Activated CD8-positive, alpha-beta T cell treated with anti-CD3 and anti-CD28 coated beads for 36 hours (primary cell): ENCODE data around the gene SORCS2. TPM values are rescaled to one million over a fixed set of nuclear protein-coding genes. Genes with fewer than 3 reads are reported as not detected.

Source experiments
- ATAC-seq: fragments of 200-7000 bp; cut with Tn5 transposase; one replicate; pipeline ENCODE4 v1.10.0; 2021; ENCODE audit warnings: mild to moderate bottlenecking, moderate library complexity
- CTCF ChIA-PET: fragments of 350-600 bp; sonication (Branson Sonifier 250); formaldehyde crosslinking; loops from one replicate; lab custom pipeline; 2021; ENCODE audit warnings: antibody characterized with exemption; lab: Charles Lee
- POLR2A ChIA-PET: fragments of 350-600 bp; sonication (Branson Sonifier 250); formaldehyde crosslinking; loops from one replicate; lab custom pipeline; 2021; ENCODE audit warnings: antibody characterized with exemption; lab: Charles Lee
- DNase-seq: peaks from one replicate; pipeline ENCODE4 v3.0.0-alpha.2; 2020
- H3K27ac Mint-ChIP-seq: one replicate; pipeline ENCODE4 v1.8.0; 2021; ENCODE audit warnings: mild to moderate bottlenecking, mixed read lengths
- H3K27me3 Mint-ChIP-seq: one replicate; pipeline ENCODE4 v1.8.0; 2021; ENCODE audit warnings: mixed read lengths
- H3K36me3 Mint-ChIP-seq: one replicate; pipeline ENCODE4 v1.8.0; 2021; ENCODE audit warnings: low read depth, mixed read lengths
- H3K4me1 Mint-ChIP-seq: one replicate; pipeline ENCODE4 v1.8.0; 2021; ENCODE audit warnings: low read depth, mixed read lengths
- H3K4me3 Mint-ChIP-seq: one replicate; pipeline ENCODE4 v1.8.0; 2021; ENCODE audit warnings: mild to moderate bottlenecking, moderate library complexity, mixed read lengths
- H3K9me3 Mint-ChIP-seq: one replicate; pipeline ENCODE4 v1.8.0; 2021; ENCODE audit warnings: mixed read lengths
- intact Hi-C: fragments of 100-400 bp; cut with micrococcal nuclease; formaldehyde crosslinking; loops from one replicate; pipeline ENCODE4 v1.10.0; 2022
- total RNA-seq, 2 experiments: library from RNA; stranded (reverse); gene quantifications; one replicate each; pipeline ENCODE4 v1.2.3, GENCODE V29; 2021
- TF ChIP-seq, protein P1 (sequence below): fragments of 200-600 bp; IDR thresholded peaks from one replicate; pipeline ENCODE4 v1.8.0; 2022; ENCODE audit warnings: antibody characterized with exemption, mild to moderate bottlenecking

SORCS2 gene
- total RNA-seq, 2 experiments from 2014 or later = 0.05 TPM; not detected in 1

DNA sequence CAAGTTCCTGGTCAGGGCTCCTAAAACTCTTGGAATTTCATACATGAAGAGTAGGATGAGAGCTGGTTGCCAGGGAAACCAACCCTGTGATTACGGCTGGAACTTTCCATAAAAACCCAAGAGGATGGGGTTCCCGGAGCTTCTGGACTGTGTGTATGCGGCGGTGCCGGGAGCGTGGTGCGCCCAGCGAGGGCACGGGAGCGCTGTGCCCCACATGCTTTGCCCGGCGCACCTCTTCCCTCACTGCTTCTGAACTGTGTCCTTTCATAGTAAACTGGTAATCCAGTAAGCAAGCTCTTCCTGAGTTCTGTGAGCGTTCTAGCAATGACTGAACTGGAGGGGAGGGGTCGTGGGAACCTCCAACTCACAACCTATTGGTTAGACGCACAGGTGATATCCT lies 594.7 kb downstream of the SORCS2 start:
- Mint-ChIP-seq H3K36me3 (peaks cover 4% of the 10 kb centered on the region), H3K27me3 (no peaks in the 10 kb centered on the region), H3K9me3 (no peaks in the 10 kb centered on the region), H3K27ac (no peak overlapping the region), H3K4me1 (peaks cover 4% of the 10 kb centered on the region), H3K4me3 (no peak overlapping the region)
- POLR2A ChIA-PET = interaction anchor here (0.6 kb wide), 1 partner anchor 267 kb away, joined by 3 read pairs; no protein-coding TSS in a partner anchor
- TF ChIP-seq, protein P1, sequence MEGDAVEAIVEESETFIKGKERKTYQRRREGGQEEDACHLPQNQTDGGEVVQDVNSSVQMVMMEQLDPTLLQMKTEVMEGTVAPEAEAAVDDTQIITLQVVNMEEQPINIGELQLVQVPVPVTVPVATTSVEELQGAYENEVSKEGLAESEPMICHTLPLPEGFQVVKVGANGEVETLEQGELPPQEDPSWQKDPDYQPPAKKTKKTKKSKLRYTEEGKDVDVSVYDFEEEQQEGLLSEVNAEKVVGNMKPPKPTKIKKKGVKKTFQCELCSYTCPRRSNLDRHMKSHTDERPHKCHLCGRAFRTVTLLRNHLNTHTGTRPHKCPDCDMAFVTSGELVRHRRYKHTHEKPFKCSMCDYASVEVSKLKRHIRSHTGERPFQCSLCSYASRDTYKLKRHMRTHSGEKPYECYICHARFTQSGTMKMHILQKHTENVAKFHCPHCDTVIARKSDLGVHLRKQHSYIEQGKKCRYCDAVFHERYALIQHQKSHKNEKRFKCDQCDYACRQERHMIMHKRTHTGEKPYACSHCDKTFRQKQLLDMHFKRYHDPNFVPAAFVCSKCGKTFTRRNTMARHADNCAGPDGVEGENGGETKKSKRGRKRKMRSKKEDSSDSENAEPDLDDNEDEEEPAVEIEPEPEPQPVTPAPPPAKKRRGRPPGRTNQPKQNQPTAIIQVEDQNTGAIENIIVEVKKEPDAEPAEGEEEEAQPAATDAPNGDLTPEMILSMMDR = no peak
- intact Hi-C loops = no loop called here
- DNase-seq = no peak
- no peak for ATAC-seq
- CTCF ChIA-PET = interaction anchor here (1.3 kb wide), 1 partner anchor 26 kb away, joined by 3 read pairs; no protein-coding TSS in a partner anchor

DNA sequence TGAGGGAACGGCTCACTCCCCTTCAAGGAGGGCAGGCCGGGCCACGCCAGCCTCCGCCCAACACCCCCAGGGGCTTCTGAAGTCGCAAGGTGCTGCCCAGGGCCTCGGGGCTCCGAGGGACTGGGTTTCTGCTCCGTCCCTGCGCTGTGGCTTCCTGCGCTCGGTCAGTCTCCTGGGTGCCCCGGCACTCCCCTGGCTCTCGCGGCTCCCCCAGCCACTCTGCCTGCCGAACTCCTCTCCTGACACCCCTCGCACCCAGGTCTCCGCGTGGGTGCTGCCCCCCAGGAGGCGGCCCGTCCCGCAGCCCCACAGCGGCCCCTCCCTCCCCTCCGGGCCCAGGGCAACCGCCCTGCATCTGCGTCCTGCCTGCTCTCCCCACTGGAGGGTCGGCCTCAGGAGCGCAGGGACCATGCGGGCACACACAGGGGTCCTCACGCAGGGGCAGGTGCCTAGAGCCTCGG lies 595.4 kb downstream of the SORCS2 start:
- H3K27ac Mint-ChIP-seq = no peak overlapping the region
- TF ChIP-seq, protein P1 = no peak
- ChIA-PET POLR2A (no interaction called here), CTCF (interaction anchor here (1.3 kb wide), 1 partner anchor 27 kb away, joined by 3 read pairs; no protein-coding TSS in a partner anchor)
- intact Hi-C loops = no loop called here
- H3K9me3 Mint-ChIP-seq = no peaks in the 10 kb centered on the region
- H3K4me3 Mint-ChIP-seq = no peak overlapping the region
- ATAC-seq (no peak), DNase-seq (no peak)
- H3K27me3 Mint-ChIP-seq = no peaks in the 10 kb centered on the region
- H3K36me3 Mint-ChIP-seq = peaks cover 7% of the 10 kb centered on the region
- no peaks in the 10 kb centered on the region for H3K4me1 Mint-ChIP-seq

DNA sequence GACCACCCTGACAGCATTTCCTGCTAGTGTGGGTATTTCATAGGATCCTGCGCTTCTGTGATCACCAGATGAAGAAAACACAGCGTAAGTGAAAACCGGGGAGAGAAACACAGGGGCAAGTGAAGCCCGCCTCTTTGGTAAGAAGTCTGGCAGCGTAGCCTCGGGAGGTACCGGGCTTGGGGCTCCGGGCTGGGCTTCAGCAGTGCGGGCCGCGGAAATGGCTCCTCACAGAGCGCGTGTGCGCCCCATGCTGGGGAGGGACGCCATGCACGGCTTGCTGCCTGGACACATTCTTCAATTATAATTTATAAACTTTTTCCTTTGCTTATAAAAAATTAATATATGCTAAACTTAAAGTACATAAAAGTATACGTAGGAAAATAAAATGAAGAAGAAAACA lies 595.9 kb downstream of the SORCS2 start:
- H3K27me3 Mint-ChIP-seq = no peaks in the 10 kb centered on the region
- H3K27ac Mint-ChIP-seq = no peak overlapping the region
- ChIA-PET CTCF (no interaction called here), POLR2A (no interaction called here)
- no peak for DNase-seq
- H3K36me3 Mint-ChIP-seq = peaks cover 7% of the 10 kb centered on the region
- no peaks in the 10 kb centered on the region for H3K4me1 Mint-ChIP-seq
- H3K9me3 Mint-ChIP-seq = no peaks in the 10 kb centered on the region
- H3K4me3 Mint-ChIP-seq = no peak overlapping the region
- TF ChIP-seq, protein P1 = no peak
- intact Hi-C loops = no loop called here
- ATAC-seq = no peak

DNA sequence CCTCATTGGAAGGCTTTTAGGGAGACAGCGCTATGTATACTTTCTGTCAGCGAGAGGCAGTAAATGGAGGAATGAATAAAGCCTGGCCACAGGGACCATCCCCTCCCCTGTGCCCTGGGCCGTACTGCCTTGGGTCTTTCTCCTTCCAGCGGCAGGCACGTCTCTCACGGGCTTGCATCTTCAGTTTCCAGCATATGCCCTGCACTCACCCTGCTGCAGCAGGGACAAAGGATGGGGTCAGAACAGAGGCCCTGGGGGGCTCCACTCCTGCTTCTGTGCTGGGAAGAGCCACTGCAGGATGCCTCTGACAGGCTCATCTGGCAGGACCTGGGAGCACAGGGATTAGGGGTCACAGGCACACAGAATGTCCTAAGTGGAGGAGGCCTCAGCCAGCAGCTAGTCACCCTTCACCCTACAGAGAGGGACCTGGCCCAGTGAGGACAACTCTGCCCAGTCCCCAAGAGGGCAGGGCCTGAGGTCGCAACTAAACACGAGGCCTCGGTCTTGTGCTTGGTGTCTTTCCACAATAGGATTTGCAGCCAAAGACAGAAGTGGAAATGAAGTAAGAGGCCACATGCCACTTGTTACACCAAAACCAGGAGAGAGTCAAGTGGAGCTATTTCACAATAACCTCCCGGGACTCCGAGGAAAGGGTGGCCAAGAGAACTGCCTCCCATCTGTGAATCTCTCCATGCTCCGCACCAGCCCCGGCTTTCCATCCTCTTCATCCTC lies 596.5 kb downstream of the SORCS2 start:
- DNase-seq = no peak
- Mint-ChIP-seq H3K36me3 (peaks cover 10% of the 10 kb centered on the region), H3K27ac (no peak overlapping the region), H3K27me3 (no peaks in the 10 kb centered on the region), H3K9me3 (no peaks in the 10 kb centered on the region), H3K4me3 (no peak overlapping the region), H3K4me1 (no peaks in the 10 kb centered on the region)
- ChIA-PET POLR2A (no interaction called here), CTCF (interaction anchor here (2.5 kb wide), 1 partner anchor 14 kb away, joined by 22 read pairs; no protein-coding TSS in a partner anchor)
- intact Hi-C loops = no loop called here
- ATAC-seq = no peak
- TF ChIP-seq, protein P1 = no peak

DNA sequence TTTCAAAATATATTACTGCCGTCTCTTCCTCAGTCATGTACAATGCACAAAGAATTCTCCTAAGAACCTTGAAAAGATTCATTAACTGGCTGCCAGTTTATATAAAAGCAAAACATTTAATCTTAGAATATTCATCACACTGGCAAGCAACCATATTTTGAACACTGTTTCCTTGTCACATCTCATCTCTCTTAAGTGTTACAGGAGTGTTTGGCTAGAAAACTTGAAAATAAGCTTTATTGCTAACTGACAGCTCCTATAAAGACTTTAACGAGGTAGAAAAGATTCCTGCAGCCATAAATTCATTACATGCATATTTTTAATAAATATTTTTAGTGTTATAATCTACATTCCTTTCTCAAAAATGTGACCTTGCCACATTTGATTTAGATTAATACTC lies 597.7 kb downstream of the SORCS2 start:
- no peaks in the 10 kb centered on the region for H3K27me3 Mint-ChIP-seq
- CTCF ChIA-PET = interaction anchor here (2.5 kb wide), 1 partner anchor 13 kb away, joined by 22 read pairs; no protein-coding TSS in a partner anchor
- no peaks in the 10 kb centered on the region for H3K4me1 Mint-ChIP-seq
- H3K27ac Mint-ChIP-seq = no peak overlapping the region
- no peaks in the 10 kb centered on the region for H3K9me3 Mint-ChIP-seq
- ATAC-seq (no peak), DNase-seq (no peak)
- peaks cover 10% of the 10 kb centered on the region for H3K36me3 Mint-ChIP-seq
- POLR2A ChIA-PET = no interaction called here
- intact Hi-C loops = no loop called here
- no peak overlapping the region for H3K4me3 Mint-ChIP-seq
- TF ChIP-seq, protein P1 = no peak
